PC-3 (cell line): ENCODE data around the gene CISD1. TPM values are rescaled to one million over a fixed set of nuclear protein-coding genes. Genes with fewer than 3 reads are reported as not detected.
"Not testable (repeated sequence)": the region's sequence is repeated elsewhere in the genome, so short reads cannot be mapped to it uniquely, and the experiment has no call there.

Source experiments
- ATAC-seq: fragments of 200-7000 bp; cut with Tn5 transposase; 2 replicates; pipeline ENCODE4 v1.9.1; 2020; ENCODE audit warnings: mild to moderate bottlenecking, moderate library complexity
- BruUV-seq: library from RNA; stranded (reverse); fragments of 400-500 nt; replicated peaks from 2 replicates; lab custom pipeline; 2021; lab: Mats Ljungman, UMichigan
- CTCF ChIA-PET: fragments of 300-600 bp; sonication (Branson Sonifier 250); formaldehyde crosslinking; loops from one replicate; lab custom pipeline; 2022; ENCODE audit warnings: antibody characterized with exemption; lab: Charles Lee
- POLR2A ChIA-PET: fragments of 300-600 bp; sonication (Branson Sonifier 250); formaldehyde crosslinking; loops from one replicate; lab custom pipeline; 2022; ENCODE audit warnings: antibody characterized with exemption; ENCODE audit not compliant: unreplicated experiment; lab: Charles Lee
- DNase-seq: peaks from one replicate; pipeline ENCODE4 v3.0.0-alpha.2; 2015
- H2AFZ ChIP-seq: fragments of 300-600 bp; sonication (generic); 2 replicates; pipeline ENCODE4 v1.6.0; 2016; ENCODE audit warnings: antibody characterized with exemption, low read length
- H3F3A ChIP-seq: fragments of 300-600 bp; sonication (generic); one replicate; pipeline ENCODE4 v1.6.0; 2017; ENCODE audit warnings: antibody characterized with exemption, low read length, control low read depth, mild to moderate bottlenecking; ENCODE audit not compliant: unreplicated experiment
- H3K27ac ChIP-seq: fragments of 300-600 bp; sonication (generic); 2 replicates; pipeline ENCODE4 v1.5.1; 2016; ENCODE audit warnings: mild to moderate bottlenecking, low read length
- H3K27me3 ChIP-seq: fragments of 300-600 bp; sonication (generic); 2 replicates; pipeline ENCODE4 v1.6.1; 2016; ENCODE audit warnings: low read length, mixed read lengths
- H3K36me3 ChIP-seq: fragments of 300-600 bp; sonication (generic); 2 replicates; pipeline ENCODE4 v1.6.1; 2016; ENCODE audit warnings: low read depth, mixed run types, low read length, mixed read lengths
- H3K4me1 ChIP-seq: fragments of 300-600 bp; sonication (generic); 2 replicates; pipeline ENCODE4 v1.5.1; 2016; ENCODE audit warnings: low read length; ENCODE audit not compliant: insufficient read depth
- H3K4me2 ChIP-seq: fragments of 300-600 bp; sonication (generic); 2 replicates; pipeline ENCODE4 v1.6.0; 2016; ENCODE audit warnings: low read length
- H3K4me3 ChIP-seq: fragments of 300-600 bp; sonication (generic); 2 replicates; pipeline ENCODE4 v1.5.1; 2016; ENCODE audit warnings: mild to moderate bottlenecking, low read length, mixed read lengths
- H3K79me2 ChIP-seq: fragments of 300-600 bp; sonication (generic); 2 replicates; pipeline ENCODE4 v1.6.1; 2017; ENCODE audit warnings: low read length, mixed read lengths
- H3K9ac ChIP-seq: fragments of 300-600 bp; sonication (generic); 2 replicates; pipeline ENCODE4 v1.6.0; 2016; ENCODE audit warnings: mild to moderate bottlenecking, low read length
- H3K9me2 ChIP-seq: fragments of 300-600 bp; sonication (generic); replicated peaks from 2 replicates; pipeline ENCODE4 v1.6.1; 2016; ENCODE audit warnings: mixed run types, low read length, mixed read lengths
- H3K9me3 ChIP-seq: fragments of 300-600 bp; sonication (generic); 2 replicates; pipeline ENCODE4 v1.6.1; 2016; ENCODE audit warnings: low read length, mixed read lengths
- H4K20me1 ChIP-seq: fragments of 300-600 bp; sonication (generic); 2 replicates; pipeline ENCODE4 v1.6.1; 2016; ENCODE audit warnings: low read length, mixed read lengths
- EZH2 ChIP-seq: fragments of 300-600 bp; sonication (generic); IDR thresholded peaks from one replicate; pipeline ENCODE4 v1.6.1; 2017; ENCODE audit warnings: antibody characterized with exemption, mild to moderate bottlenecking, low read length; ENCODE audit not compliant: unreplicated experiment
- EZH2phosphoT487 ChIP-seq: fragments of 300-600 bp; sonication (generic); IDR thresholded peaks from 2 replicates; pipeline ENCODE4 v1.6.1; 2018; ENCODE audit warnings: mild to moderate bottlenecking, antibody characterized with exemption, low read length, borderline replicate concordance
- intact Hi-C: fragments of 100-400 bp; cut with micrococcal nuclease; formaldehyde crosslinking; loops from 2 replicates; pipeline ENCODE4 v1.9.0; 2023
- total RNA-seq: library from RNA; depleted of rRNA; stranded (reverse); fragments of >200 nt; gene quantifications from 2 replicates; pipeline ENCODE4 v1.2.3, GENCODE V29; 2014
- TF ChIP-seq, protein P1 (sequence below): fragments of 300-600 bp; sonication (generic); conservative IDR thresholded peaks from 2 replicates; pipeline ENCODE4 v1.5.1; 2017; ENCODE audit warnings: antibody characterized with exemption, low read depth, mild to moderate bottlenecking, low read length

CISD1 gene
- total RNA-seq, 1 experiment from 2014 or later: 68.8 TPM

DNA sequence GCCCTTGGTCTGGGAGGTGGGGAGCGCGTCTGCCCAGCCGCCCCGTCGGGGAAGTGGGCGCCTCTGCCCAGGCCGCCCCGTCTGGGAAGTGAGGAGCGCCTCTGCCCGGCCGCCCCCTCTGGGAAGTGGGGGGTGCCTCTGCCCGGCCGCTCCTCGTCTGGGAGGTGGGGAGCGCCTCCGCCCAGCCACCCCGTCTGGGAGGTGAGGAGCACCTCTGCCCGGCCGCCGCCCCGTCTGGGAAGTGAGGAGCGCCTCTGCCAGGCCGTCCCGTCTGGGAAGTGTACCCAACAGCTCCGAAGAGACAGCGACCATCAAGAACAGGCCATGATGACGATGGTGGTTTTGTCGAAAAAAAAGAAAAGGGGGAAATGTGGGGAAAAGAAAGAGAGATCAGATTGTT is 24.7 kb upstream of the CISD1 start:
- POLR2A ChIA-PET, H3F3A ChIP-seq, H3K9me2 ChIP-seq, H3K9me3 ChIP-seq, H2AFZ ChIP-seq, H3K4me2 ChIP-seq, H3K27me3 ChIP-seq, ATAC-seq, CTCF ChIA-PET, H3K79me2 ChIP-seq, intact Hi-C loops, H3K4me3 ChIP-seq, H3K9ac ChIP-seq, BruUV-seq, H4K20me1 ChIP-seq, DNase-seq, H3K27ac ChIP-seq, H3K36me3 ChIP-seq: not testable (repeated sequence)
- H3K4me1 ChIP-seq: peaks cover 14% of the 10 kb centered on the region

DNA sequence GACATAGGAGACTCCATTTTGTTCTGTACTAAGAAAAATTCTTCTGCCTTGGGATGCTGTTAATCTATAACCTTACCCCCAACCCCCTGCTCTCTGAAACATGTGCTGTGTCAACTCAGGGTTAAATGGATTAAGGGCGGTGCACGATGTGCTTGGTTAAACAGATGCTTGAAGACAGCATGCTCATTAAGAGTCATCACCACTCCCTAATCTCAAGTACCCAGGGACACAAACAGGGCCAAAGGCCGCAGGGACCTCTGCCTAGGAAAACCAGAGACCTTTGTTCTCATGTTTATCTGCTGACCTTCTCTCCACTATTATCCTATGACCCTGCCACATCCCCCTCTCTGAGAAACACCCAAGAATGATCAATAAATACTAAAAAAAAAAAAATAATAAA is 24.3 kb upstream of the CISD1 start:
- H3K36me3 ChIP-seq, POLR2A ChIA-PET, BruUV-seq, H3K79me2 ChIP-seq, ATAC-seq, H3K9me2 ChIP-seq, H3K27ac ChIP-seq, CTCF ChIA-PET, H2AFZ ChIP-seq, H3K9ac ChIP-seq, H3F3A ChIP-seq, DNase-seq, H4K20me1 ChIP-seq, H3K4me1 ChIP-seq, H3K9me3 ChIP-seq, H3K27me3 ChIP-seq, H3K4me2 ChIP-seq, intact Hi-C loops, H3K4me3 ChIP-seq: not testable (repeated sequence)

DNA sequence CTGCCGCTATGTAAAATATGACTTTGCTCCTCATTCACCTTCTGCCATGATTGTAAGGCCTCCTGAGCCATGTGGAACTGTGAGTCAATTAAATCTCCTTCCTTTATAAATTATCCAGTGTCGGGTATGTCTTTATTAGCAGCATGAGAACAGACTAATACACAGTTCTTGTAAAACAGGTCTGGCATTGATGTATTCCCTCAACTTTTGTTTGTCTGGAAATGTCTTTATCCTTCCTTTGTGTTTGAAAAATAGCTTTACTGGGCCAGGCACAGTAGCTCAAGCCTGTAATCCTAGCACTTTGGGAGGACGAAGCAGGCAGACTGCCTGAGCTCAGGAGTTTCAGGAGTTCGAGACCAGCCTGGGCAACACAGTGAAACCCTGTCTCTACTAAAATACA is 15.8 kb upstream of the CISD1 start:
- ChIA-PET CTCF (no interaction called here), POLR2A (no interaction called here)
- no peak overlapping the region for H2AFZ ChIP-seq
- no peaks in the 10 kb centered on the region for H3K79me2 ChIP-seq
- ATAC-seq (no peak), DNase-seq (no peak)
- no peaks in the 10 kb centered on the region for H3K9me3 ChIP-seq
- no peaks in the 10 kb centered on the region for H3K9me2 ChIP-seq
- H3F3A ChIP-seq: no peaks in the 10 kb centered on the region
- H3K4me1 ChIP-seq: no peaks in the 10 kb centered on the region
- H3K4me3 ChIP-seq: no peak overlapping the region
- H3K4me2 ChIP-seq: no peak overlapping the region
- H3K36me3 ChIP-seq: no peaks in the 10 kb centered on the region
- H3K27ac ChIP-seq: no peak overlapping the region
- no TSS peak for BruUV-seq
- intact Hi-C loops: no loop called here
- no peak overlapping the region for H3K9ac ChIP-seq
- TF ChIP-seq EZH2: no peak
- no peak for TF ChIP-seq EZH2phosphoT487
- TF ChIP-seq, protein P1, sequence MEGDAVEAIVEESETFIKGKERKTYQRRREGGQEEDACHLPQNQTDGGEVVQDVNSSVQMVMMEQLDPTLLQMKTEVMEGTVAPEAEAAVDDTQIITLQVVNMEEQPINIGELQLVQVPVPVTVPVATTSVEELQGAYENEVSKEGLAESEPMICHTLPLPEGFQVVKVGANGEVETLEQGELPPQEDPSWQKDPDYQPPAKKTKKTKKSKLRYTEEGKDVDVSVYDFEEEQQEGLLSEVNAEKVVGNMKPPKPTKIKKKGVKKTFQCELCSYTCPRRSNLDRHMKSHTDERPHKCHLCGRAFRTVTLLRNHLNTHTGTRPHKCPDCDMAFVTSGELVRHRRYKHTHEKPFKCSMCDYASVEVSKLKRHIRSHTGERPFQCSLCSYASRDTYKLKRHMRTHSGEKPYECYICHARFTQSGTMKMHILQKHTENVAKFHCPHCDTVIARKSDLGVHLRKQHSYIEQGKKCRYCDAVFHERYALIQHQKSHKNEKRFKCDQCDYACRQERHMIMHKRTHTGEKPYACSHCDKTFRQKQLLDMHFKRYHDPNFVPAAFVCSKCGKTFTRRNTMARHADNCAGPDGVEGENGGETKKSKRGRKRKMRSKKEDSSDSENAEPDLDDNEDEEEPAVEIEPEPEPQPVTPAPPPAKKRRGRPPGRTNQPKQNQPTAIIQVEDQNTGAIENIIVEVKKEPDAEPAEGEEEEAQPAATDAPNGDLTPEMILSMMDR: no peak
- no peaks in the 10 kb centered on the region for H4K20me1 ChIP-seq
- H3K27me3 ChIP-seq: no peaks in the 10 kb centered on the region

DNA sequence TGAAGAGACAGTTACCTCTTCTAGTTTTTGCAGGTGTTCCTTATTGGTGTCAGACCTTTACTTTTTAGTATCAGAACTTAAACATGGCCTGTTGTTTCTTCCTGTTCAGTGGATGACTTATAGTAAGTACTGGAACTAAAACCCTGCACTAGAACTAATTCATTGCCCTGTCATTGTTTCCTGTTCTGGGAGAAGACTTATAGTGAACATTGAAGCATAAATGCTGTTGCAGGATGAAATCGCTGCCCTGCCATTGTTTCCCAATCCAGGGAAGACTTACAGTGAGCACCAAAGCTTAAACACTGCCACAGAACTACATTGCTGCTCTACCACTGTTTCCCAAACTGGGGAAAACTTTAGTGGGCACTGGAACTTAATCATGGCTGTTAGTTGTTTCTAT is 14.3 kb upstream of the CISD1 start:
- no peak for ATAC-seq
- no peaks in the 10 kb centered on the region for H3K36me3 ChIP-seq
- no peak overlapping the region for H3K27ac ChIP-seq
- no peak overlapping the region for H3K9ac ChIP-seq
- H3K4me1 ChIP-seq: no peaks in the 10 kb centered on the region
- BruUV-seq: no TSS peak
- intact Hi-C loops: no loop called here
- CTCF ChIA-PET: no interaction called here
- H4K20me1 ChIP-seq: no peaks in the 10 kb centered on the region
- no peaks in the 10 kb centered on the region for H3K9me2 ChIP-seq
- TF ChIP-seq EZH2phosphoT487: no peak
- TF ChIP-seq EZH2: no peak
- TF ChIP-seq, protein P1: no peak
- no peak overlapping the region for H3K4me2 ChIP-seq
- no peaks in the 10 kb centered on the region for H3F3A ChIP-seq
- no peak overlapping the region for H2AFZ ChIP-seq
- no peaks in the 10 kb centered on the region for H3K9me3 ChIP-seq
- DNase-seq: no peak
- H3K79me2 ChIP-seq: peaks cover 10% of the 10 kb centered on the region
- no peak overlapping the region for H3K4me3 ChIP-seq
- POLR2A ChIA-PET: no interaction called here
- no peaks in the 10 kb centered on the region for H3K27me3 ChIP-seq

DNA sequence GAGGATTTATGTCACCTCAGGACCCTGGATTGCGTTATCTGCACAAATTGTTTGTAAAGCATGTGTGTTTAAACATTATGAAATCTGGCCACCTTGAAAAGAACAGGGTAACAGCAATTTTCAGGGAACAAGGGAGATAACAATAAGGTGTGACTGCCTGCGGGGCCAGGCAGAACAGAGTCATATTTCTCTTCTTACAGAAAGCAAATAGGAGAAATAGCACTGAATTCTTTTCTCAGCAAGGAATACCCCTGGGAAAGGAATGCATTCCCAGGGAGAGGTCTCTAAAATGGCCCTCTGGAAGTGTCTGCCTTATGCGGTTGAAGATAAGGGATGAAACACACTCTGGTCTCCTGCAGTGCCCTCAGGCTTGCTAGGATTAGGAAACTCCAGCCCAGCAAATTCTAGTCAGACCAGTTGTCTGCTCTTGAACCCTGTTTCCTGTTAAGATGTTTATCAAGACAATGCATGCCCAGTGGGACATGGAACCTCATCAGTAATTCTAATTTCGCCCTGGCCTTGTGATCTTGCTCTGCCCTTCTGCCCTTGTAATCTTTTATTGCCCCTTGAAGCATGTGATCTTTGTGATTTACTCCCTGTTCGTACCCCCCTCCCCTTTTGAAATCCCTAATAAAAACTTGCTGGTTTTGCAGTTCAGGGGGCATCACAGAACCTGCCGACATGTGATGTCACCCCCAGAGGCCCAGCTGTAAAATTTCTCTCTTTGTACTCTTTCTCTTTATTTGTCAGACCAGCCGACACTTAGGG is 12.8 kb upstream of the CISD1 start:
- POLR2A ChIA-PET, H3K4me2 ChIP-seq, CTCF ChIA-PET, H3K9me2 ChIP-seq, H4K20me1 ChIP-seq, BruUV-seq, ATAC-seq, DNase-seq, H3K4me3 ChIP-seq, H3F3A ChIP-seq, H2AFZ ChIP-seq, H3K36me3 ChIP-seq, H3K27ac ChIP-seq, H3K27me3 ChIP-seq, H3K9me3 ChIP-seq, intact Hi-C loops, H3K4me1 ChIP-seq, H3K9ac ChIP-seq: not testable (repeated sequence)
- H3K79me2 ChIP-seq: peaks cover 22% of the 10 kb centered on the region
